ENCODE data around the gene ATP5F1E. TPM values are rescaled to one million over a fixed set of nuclear protein-coding genes. Genes with fewer than 3 reads are reported as not detected.

ATP5F1E gene
- total and polyA plus RNA-seq, 10 of the 15 experiments (the other 5 are each of a cell fraction or from before 2014, with no cell fraction given) = 49.0 to 407 (median 117) TPM

DNA sequence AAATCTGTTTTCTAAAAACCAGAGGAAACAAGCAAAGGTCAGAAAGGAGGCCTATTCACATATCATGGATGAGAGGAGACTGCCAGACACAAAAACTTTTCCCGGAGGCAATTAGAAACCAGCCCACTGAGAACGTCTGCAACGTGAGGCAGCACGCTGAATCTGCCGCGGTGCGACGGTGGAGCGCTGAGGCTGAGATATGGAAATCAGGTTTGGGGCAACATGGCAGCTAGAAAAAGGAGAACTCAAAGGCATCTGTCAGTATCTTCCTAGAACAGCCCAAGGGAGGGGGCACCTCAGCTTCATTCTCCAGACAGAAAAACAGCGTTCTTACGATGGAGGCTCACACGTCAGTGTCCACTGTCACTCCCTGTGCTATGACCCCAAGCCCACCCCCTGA is 5.3 kb upstream of the ATP5F1E start:
- Histone ChIP-seq H3K27ac (ENCODE audit: control insufficient read depth, insufficient read depth) (no peak overlapping the region), H3K4me3 (no peak overlapping the region), H3K4me2 (ENCODE audit: control insufficient read depth, insufficient read depth) (peak overlapping the region; percentile 35; the same call in 1 of the 2 replicates), H3K27me3 (replicated peaks in 1 of 2; ENCODE audit: control insufficient read depth in 2 of 2, insufficient read depth in 2 of 2, low read length in 1 of 2) (no peaks in the 10 kb centered on the region), H3K9me3 (replicated peaks; ENCODE audit: control insufficient read depth, insufficient read depth, low read length) (no peaks in the 10 kb centered on the region), H2AFZ (ENCODE audit: control insufficient read depth, low read depth, low read length) (no peak overlapping the region), H4K20me1 (ENCODE audit: control insufficient read depth, insufficient read depth) (no peaks in the 10 kb centered on the region; the same call in 1 of the 2 replicates), H3K9ac (ENCODE audit: control insufficient read depth, insufficient read depth, low read length) (no peak overlapping the region), H3K79me2 (ENCODE audit: control insufficient read depth, insufficient read depth, low read length) (peaks cover 63% of the 10 kb centered on the region), H3K36me3 (ENCODE audit: control insufficient read depth in 2 of 2, insufficient read depth in 2 of 2, low read length in 1 of 2) (peaks cover 9 to 28% of the 10 kb centered on the region in 2 experiments), H3K4me1 (ENCODE audit: control insufficient read depth, insufficient read depth, low read length) (no peaks in the 10 kb centered on the region; the same call in 1 of the 2 replicates)
- ChIA-PET RAD21 (ENCODE audit: unreplicated experiment) (no interaction called here), CTCF (no interaction called here), POLR2A (interaction anchor here (0.6 to 1.2 kb wide), 2 partner anchors 32 to 54 kb away, joined by 4 read pairs; no protein-coding TSS in a partner anchor), SMC1A (ENCODE audit: uncharacterized antibody, unreplicated experiment) (no interaction called here)
- FAIRE-seq = no peak
- DNase-seq (ENCODE audit: low read depth, low spot score) = no peak
- intact Hi-C loops (cut with micrococcal nuclease; ENCODE audit: unreplicated experiment) (loop anchor here (10.0 kb wide), 2 partner anchors 53 to 383 kb away; partner anchors contain the start of genes NELFCD and STX16), in situ Hi-C loops (cut with MboI) (no loop called here)
- TF ChIP-seq, protein P1, sequence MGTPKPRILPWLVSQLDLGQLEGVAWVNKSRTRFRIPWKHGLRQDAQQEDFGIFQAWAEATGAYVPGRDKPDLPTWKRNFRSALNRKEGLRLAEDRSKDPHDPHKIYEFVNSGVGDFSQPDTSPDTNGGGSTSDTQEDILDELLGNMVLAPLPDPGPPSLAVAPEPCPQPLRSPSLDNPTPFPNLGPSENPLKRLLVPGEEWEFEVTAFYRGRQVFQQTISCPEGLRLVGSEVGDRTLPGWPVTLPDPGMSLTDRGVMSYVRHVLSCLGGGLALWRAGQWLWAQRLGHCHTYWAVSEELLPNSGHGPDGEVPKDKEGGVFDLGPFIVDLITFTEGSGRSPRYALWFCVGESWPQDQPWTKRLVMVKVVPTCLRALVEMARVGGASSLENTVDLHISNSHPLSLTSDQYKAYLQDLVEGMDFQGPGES (IDR thresholded peaks at IDR 0.05) = no peak
- TF ChIP-seq SP1 (IDR thresholded peaks at IDR 0.05; ENCODE audit: low read depth, low read length) (no peak), TCF7 (IDR thresholded peaks at IDR 0.05; ENCODE audit: borderline replicate concordance) (no peak)
- TF ChIP-seq, protein P2, sequence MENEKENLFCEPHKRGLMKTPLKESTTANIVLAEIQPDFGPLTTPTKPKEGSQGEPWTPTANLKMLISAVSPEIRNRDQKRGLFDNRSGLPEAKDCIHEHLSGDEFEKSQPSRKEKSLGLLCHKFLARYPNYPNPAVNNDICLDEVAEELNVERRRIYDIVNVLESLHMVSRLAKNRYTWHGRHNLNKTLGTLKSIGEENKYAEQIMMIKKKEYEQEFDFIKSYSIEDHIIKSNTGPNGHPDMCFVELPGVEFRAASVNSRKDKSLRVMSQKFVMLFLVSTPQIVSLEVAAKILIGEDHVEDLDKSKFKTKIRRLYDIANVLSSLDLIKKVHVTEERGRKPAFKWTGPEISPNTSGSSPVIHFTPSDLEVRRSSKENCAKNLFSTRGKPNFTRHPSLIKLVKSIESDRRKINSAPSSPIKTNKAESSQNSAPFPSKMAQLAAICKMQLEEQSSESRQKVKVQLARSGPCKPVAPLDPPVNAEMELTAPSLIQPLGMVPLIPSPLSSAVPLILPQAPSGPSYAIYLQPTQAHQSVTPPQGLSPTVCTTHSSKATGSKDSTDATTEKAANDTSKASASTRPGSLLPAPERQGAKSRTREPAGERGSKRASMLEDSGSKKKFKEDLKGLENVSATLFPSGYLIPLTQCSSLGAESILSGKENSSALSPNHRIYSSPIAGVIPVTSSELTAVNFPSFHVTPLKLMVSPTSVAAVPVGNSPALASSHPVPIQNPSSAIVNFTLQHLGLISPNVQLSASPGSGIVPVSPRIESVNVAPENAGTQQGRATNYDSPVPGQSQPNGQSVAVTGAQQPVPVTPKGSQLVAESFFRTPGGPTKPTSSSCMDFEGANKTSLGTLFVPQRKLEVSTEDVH (IDR thresholded peaks at IDR 0.05; ENCODE audit: low read depth, partially characterized antibody) = no peak
- 96% methylated on average over 12 of the region's 12 CpGs for WGBS (ENCODE audit: insufficient coverage, insufficient replicate concordance, low lambda C conversion rate, missing lambda C conversion rate)
- no peak for ATAC-seq
- no TSS peak for BruUV-seq (replicated peaks)

All from GM12878 (cell line).